Mesendoderm (in vitro differentiated cells): Measurements from ENCODE around the gene NRXN3.

Experiments
- DNase-seq: peaks from one replicate; pipeline ENCODE4 v3.0.0; 2013
- H2AK5ac ChIP-seq: 2 replicates; pipeline ENCODE4 v1.6.1; 2013; ENCODE audit warnings: low read length, inconsistent platforms
- H2BK120ac ChIP-seq: 2 replicates; pipeline ENCODE4 v1.6.1; 2013; ENCODE audit warnings: low read depth, mild to moderate bottlenecking, low read length, moderate library complexity, mixed read lengths
- H2BK15ac ChIP-seq: replicated peaks from 2 replicates; pipeline ENCODE4 v1.6.1; 2013; ENCODE audit warnings: low read depth, mild to moderate bottlenecking, moderate library complexity
- H2BK5ac ChIP-seq: 2 replicates; pipeline ENCODE4 v1.6.1; 2013; ENCODE audit warnings: low read length, inconsistent platforms
- H3K18ac ChIP-seq: 2 replicates; pipeline ENCODE4 v1.6.1; 2013; ENCODE audit warnings: mild to moderate bottlenecking, low read length, mixed read lengths
- H3K23ac ChIP-seq: one replicate; pipeline ENCODE4 v1.6.1; 2013; ENCODE audit warnings: low read length
- H3K27ac ChIP-seq: 2 replicates; pipeline ENCODE4 v1.5.1; 2013; ENCODE audit warnings: low read depth, mild to moderate bottlenecking, inconsistent platforms, low read length, moderate library complexity
- H3K27me3 ChIP-seq: 2 replicates; pipeline ENCODE4 v1.6.1; 2013; ENCODE audit warnings: low read length, control low read depth, mild to moderate bottlenecking, inconsistent platforms; ENCODE audit not compliant: insufficient read depth, poor library complexity
- H3K36me3 ChIP-seq: 2 replicates; pipeline ENCODE4 v1.6.1; 2013; ENCODE audit warnings: low read length, inconsistent platforms; ENCODE audit not compliant: control insufficient read depth, insufficient read depth
- H3K4ac ChIP-seq: one replicate; pipeline ENCODE4 v1.6.1; 2013; ENCODE audit warnings: low read depth, mild to moderate bottlenecking, low read length, moderate library complexity
- H3K4me1 ChIP-seq: 2 replicates; pipeline ENCODE4 v1.6.1; 2013; ENCODE audit warnings: low read depth, low read length, inconsistent platforms; ENCODE audit not compliant: control insufficient read depth
- H3K4me2 ChIP-seq: 2 replicates; pipeline ENCODE4 v1.6.1; 2013; ENCODE audit warnings: low read length
- H3K4me3 ChIP-seq: 2 replicates; pipeline ENCODE4 v1.5.1; 2013; ENCODE audit warnings: mild to moderate bottlenecking, low read length
- H3K56ac ChIP-seq: one replicate; pipeline ENCODE4 v1.6.1; 2013; ENCODE audit warnings: low read length
- H3K79me1 ChIP-seq: 2 replicates; pipeline ENCODE4 v1.6.1; 2013; ENCODE audit warnings: low read length, inconsistent platforms
- H3K79me2 ChIP-seq: 2 replicates; pipeline ENCODE4 v1.6.1; 2013; ENCODE audit warnings: mild to moderate bottlenecking, low read length; ENCODE audit not compliant: control insufficient read depth, insufficient read depth
- H3K9ac ChIP-seq: 2 replicates; pipeline ENCODE4 v1.6.1; 2013; ENCODE audit warnings: low read length, inconsistent platforms
- H4K5ac ChIP-seq: one replicate; pipeline ENCODE4 v1.6.1; 2013; ENCODE audit warnings: low read length
- H4K8ac ChIP-seq: one replicate; pipeline ENCODE4 v1.6.1; 2013; ENCODE audit warnings: low read depth, mild to moderate bottlenecking, control low read depth, low read length, moderate library complexity
- WGBS: extraction: QIAGEN DNeasy Blood & Tissue Kit; methylation state at CpG from one replicate; pipeline ENCODE4 v1.1.7; 2013; ENCODE audit warnings: low lambda C conversion rate, missing lambda C conversion rate; ENCODE audit not compliant: insufficient coverage; ENCODE audit errors: extremely low coverage; 5-methylcytosine and 5-hydroxymethylcytosine counted together

Gene NRXN3

GRCh38 chr14:78764240-78764639 lies 594.1 kb downstream of the NRXN3 start:
- H3K56ac ChIP-seq: no peak overlapping the region
- H3K4ac ChIP-seq: no peak overlapping the region
- H2BK15ac ChIP-seq: no peak overlapping the region
- H3K4me2 ChIP-seq: no peak overlapping the region
- H4K5ac ChIP-seq: no peak overlapping the region
- H4K8ac ChIP-seq: no peak overlapping the region
- no peaks in the 10 kb centered on the region for H3K79me1 ChIP-seq
- H3K27me3 ChIP-seq: no peaks in the 10 kb centered on the region
- H3K36me3 ChIP-seq: no peaks in the 10 kb centered on the region
- no peak overlapping the region for H2BK5ac ChIP-seq
- H2AK5ac ChIP-seq: no peak overlapping the region
- H3K4me3 ChIP-seq: no peak overlapping the region
- no peaks in the 10 kb centered on the region for H3K79me2 ChIP-seq
- no peak overlapping the region for H2BK120ac ChIP-seq
- no peak overlapping the region for H3K9ac ChIP-seq
- peak overlapping the region; percentile 45 for H3K27ac ChIP-seq
- no peak overlapping the region for H3K23ac ChIP-seq
- DNase-seq: peak; percentile 88
- no CpG with 5 or more reads among the region's 5 CpGs for WGBS
- H3K18ac ChIP-seq: no peak overlapping the region
- peaks cover 12% of the 10 kb centered on the region for H3K4me1 ChIP-seq

- no peak overlapping the region for H2BK120ac ChIP-seq
- no peak overlapping the region for H3K4me3 ChIP-seq
- H3K4ac ChIP-seq: no peak overlapping the region
- no peak overlapping the region for H3K9ac ChIP-seq
- H2BK15ac ChIP-seq: no peak overlapping the region
- WGBS: no CpG with 5 or more reads among the region's 4 CpGs
- H3K18ac ChIP-seq: no peak overlapping the region
- H3K79me1 ChIP-seq: no peaks in the 10 kb centered on the region
- no peak for DNase-seq
- H2AK5ac ChIP-seq: no peak overlapping the region
- no peak overlapping the region for H3K4me2 ChIP-seq
- peak overlapping the region; percentile 26 for H3K56ac ChIP-seq
- H4K8ac ChIP-seq: no peak overlapping the region
- H3K79me2 ChIP-seq: no peaks in the 10 kb centered on the region
- no peak overlapping the region for H3K23ac ChIP-seq
- peak overlapping the region; percentile 45 for H3K27ac ChIP-seq
- H3K27me3 ChIP-seq: no peaks in the 10 kb centered on the region
- H2BK5ac ChIP-seq: no peak overlapping the region
- H4K5ac ChIP-seq: no peak overlapping the region
- H3K36me3 ChIP-seq: no peaks in the 10 kb centered on the region
- peaks cover 12% of the 10 kb centered on the region for H3K4me1 ChIP-seq
These were observed 594.5 kb downstream of the NRXN3 start for GRCh38 chr14:78764645-78765044.

GRCh38 chr14:78767436-78767835 lies 597.3 kb downstream of the NRXN3 start:
- H2BK5ac ChIP-seq: no peak overlapping the region
- H4K5ac ChIP-seq: no peak overlapping the region
- H3K27ac ChIP-seq: no peak overlapping the region
- H3K4me1 ChIP-seq: peaks cover 12% of the 10 kb centered on the region
- H3K27me3 ChIP-seq: no peaks in the 10 kb centered on the region
- H3K79me2 ChIP-seq: no peaks in the 10 kb centered on the region
- no peak overlapping the region for H3K9ac ChIP-seq
- no peak overlapping the region for H2BK15ac ChIP-seq
- WGBS: no CpG with 5 or more reads among the region's 5 CpGs
- no peak overlapping the region for H3K4me2 ChIP-seq
- peak; percentile 6 for DNase-seq
- no peaks in the 10 kb centered on the region for H3K79me1 ChIP-seq
- H3K4me3 ChIP-seq: no peak overlapping the region
- H3K4ac ChIP-seq: no peak overlapping the region
- no peak overlapping the region for H3K56ac ChIP-seq
- no peak overlapping the region for H2AK5ac ChIP-seq
- H3K36me3 ChIP-seq: no peaks in the 10 kb centered on the region
- H2BK120ac ChIP-seq: no peak overlapping the region
- H4K8ac ChIP-seq: no peak overlapping the region
- no peak overlapping the region for H3K18ac ChIP-seq
- no peak overlapping the region for H3K23ac ChIP-seq

GRCh38 chr14:78782551-78782950 lies 612.4 kb downstream of the NRXN3 start:
- H3K4me1 ChIP-seq: no peaks in the 10 kb centered on the region
- no peak overlapping the region for H3K23ac ChIP-seq
- no peak overlapping the region for H4K8ac ChIP-seq
- no peak overlapping the region for H3K4me2 ChIP-seq
- no peak overlapping the region for H3K9ac ChIP-seq
- no peak overlapping the region for H3K18ac ChIP-seq
- WGBS: no CpG with 5 or more reads among the region's 1 CpG
- no peak overlapping the region for H2BK5ac ChIP-seq
- no peak overlapping the region for H2BK15ac ChIP-seq
- H3K27ac ChIP-seq: no peak overlapping the region
- no peak overlapping the region for H4K5ac ChIP-seq
- no peak for DNase-seq
- H2BK120ac ChIP-seq: no peak overlapping the region
- H3K4me3 ChIP-seq: no peak overlapping the region
- no peak overlapping the region for H3K4ac ChIP-seq
- no peak overlapping the region for H2AK5ac ChIP-seq
- H3K27me3 ChIP-seq: no peaks in the 10 kb centered on the region
- no peaks in the 10 kb centered on the region for H3K79me1 ChIP-seq
- no peaks in the 10 kb centered on the region for H3K36me3 ChIP-seq
- no peaks in the 10 kb centered on the region for H3K79me2 ChIP-seq
- H3K56ac ChIP-seq: no peak overlapping the region

GRCh38 chr14:78785265-78785664 lies 615.1 kb downstream of the NRXN3 start:
- Histone ChIP-seq H3K56ac (no peak overlapping the region), H2BK15ac (no peak overlapping the region), H3K4me2 (no peak overlapping the region), H3K27ac (no peak overlapping the region), H2AK5ac (no peak overlapping the region), H3K36me3 (no peaks in the 10 kb centered on the region), H3K23ac (no peak overlapping the region), H3K4me3 (no peak overlapping the region), H2BK5ac (no peak overlapping the region), H3K79me1 (no peaks in the 10 kb centered on the region), H3K9ac (no peak overlapping the region), H2BK120ac (no peak overlapping the region), H3K4ac (no peak overlapping the region), H3K27me3 (no peaks in the 10 kb centered on the region), H3K18ac (no peak overlapping the region), H3K79me2 (no peaks in the 10 kb centered on the region), H4K8ac (no peak overlapping the region), H3K4me1 (no peaks in the 10 kb centered on the region), H4K5ac (no peak overlapping the region)
- WGBS: no CpG with 5 or more reads among the region's 4 CpGs
- no peak for DNase-seq
